Testis (tissue), 2 donors: Measurements from ENCODE around the gene ASIC4.

ENCODE experiments used
- CTCF ChIP-seq, 3 experiments: fragments of 450-650 bp in 2 of 3; fragments of 200-600 bp in 1 of 3; sonication (generic) in 1 of 3; IDR thresholded peaks; one replicate each; pipeline ENCODE4 v1.5.1; 2016 to 2019; ENCODE audit warnings: antibody characterized with exemption in 3 of 3, mild to moderate bottlenecking in 2 of 3, moderate library complexity in 1 of 3
- POLR2A ChIP-seq: fragments of 450-650 bp; IDR thresholded peaks from one replicate; pipeline ENCODE4 v1.6.1; 2017; ENCODE audit warnings: antibody characterized with exemption, mild to moderate bottlenecking, moderate library complexity

GRCh38 chr2:219522111-219523030 is 8.1 kb downstream of the ASIC4 start:
- TF ChIP-seq CTCF (IDR thresholded peaks at IDR 0.05) (no peak), POLR2A (no peak)
